HG02973 (cell line): ENCODE data around the gene MFGE8.
A peak's percentile ranks its signal among the peaks of the same experiment; 100 is the strongest.

Source experiments
- ATAC-seq: cut with Tn5 transposase; IDR thresholded peaks from one replicate; pipeline ENCODE4 v1.9.1; 2021; ENCODE audit warnings: moderate library complexity; ENCODE audit not compliant: unreplicated experiment

MFGE8 gene

DNA sequence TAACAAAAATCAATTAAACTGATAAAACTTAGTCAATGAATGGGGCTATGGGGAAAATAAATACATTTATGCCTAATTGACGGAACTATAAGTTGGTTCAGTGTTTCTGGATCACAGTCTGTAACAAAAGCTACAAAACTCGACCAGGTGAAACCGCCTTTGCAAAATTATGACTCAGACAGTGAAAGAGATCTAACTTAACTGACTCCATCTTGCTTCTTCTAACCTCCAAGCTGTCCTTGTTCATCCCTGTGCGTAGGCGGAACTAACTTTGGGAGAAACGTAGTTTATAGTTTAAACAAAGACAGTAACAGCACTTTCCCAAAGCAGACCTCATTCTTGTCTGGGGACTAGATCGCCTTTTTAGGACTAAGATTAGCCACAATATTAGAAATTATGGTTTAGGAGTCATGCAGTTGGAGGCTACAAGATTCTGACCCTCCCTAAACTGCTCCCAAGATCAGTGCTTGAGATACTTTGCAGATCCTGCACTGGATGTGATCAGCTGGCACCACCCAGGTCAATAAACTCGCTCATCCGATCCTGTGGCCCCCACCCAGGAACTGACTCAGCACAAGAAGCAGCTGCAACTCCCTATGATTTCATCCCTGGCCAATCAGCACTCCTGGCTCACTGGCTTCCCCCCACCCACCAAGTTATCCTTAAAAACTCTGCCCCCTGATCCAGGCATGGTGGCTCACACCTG, 7.2 kb upstream of the MFGE8 start:
- ATAC-seq, result no peak

- peak; percentile 85 for ATAC-seq
Observed at GRCh38 chr15:88918738-88919137, 5.6 kb upstream of the MFGE8 start.

GRCh38 chr15:88917760-88918159, 4.6 kb upstream of the MFGE8 start:
- ATAC-seq, result no peak

DNA sequence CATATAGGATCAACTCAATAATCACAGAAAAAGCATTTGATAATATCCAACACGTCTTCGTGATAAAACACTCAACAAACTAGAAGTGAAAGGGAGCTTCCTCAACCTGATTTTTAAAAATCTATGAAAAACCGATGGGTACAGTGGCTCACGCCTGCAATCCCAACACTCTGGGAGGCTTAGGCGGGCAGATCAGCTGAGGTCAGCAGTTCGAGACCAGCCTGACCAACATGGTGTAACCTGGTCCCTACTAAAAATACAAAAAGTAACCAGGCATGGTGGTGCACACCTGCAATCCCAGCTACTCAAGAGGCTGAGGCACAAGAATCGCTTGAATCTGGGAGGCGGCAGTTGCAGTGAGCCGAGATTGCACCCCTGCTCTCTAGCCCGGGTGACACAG, 2.2 kb upstream of the MFGE8 start:
- no peak for ATAC-seq

- ATAC-seq, result no peak
Observed at GRCh38 chr15:88913850-88914169, 631 bp upstream of the MFGE8 start.

GRCh38 chr15:88912500-88912921, 668 bp downstream of the MFGE8 start:
- ATAC-seq, result no peak

- no peak for ATAC-seq
Observed at GRCh38 chr15:88911766-88912118, 1.4 kb downstream of the MFGE8 start.

- no peak for ATAC-seq
Observed at GRCh38 chr15:88909956-88910831, 3.0 kb downstream of the MFGE8 start.

DNA sequence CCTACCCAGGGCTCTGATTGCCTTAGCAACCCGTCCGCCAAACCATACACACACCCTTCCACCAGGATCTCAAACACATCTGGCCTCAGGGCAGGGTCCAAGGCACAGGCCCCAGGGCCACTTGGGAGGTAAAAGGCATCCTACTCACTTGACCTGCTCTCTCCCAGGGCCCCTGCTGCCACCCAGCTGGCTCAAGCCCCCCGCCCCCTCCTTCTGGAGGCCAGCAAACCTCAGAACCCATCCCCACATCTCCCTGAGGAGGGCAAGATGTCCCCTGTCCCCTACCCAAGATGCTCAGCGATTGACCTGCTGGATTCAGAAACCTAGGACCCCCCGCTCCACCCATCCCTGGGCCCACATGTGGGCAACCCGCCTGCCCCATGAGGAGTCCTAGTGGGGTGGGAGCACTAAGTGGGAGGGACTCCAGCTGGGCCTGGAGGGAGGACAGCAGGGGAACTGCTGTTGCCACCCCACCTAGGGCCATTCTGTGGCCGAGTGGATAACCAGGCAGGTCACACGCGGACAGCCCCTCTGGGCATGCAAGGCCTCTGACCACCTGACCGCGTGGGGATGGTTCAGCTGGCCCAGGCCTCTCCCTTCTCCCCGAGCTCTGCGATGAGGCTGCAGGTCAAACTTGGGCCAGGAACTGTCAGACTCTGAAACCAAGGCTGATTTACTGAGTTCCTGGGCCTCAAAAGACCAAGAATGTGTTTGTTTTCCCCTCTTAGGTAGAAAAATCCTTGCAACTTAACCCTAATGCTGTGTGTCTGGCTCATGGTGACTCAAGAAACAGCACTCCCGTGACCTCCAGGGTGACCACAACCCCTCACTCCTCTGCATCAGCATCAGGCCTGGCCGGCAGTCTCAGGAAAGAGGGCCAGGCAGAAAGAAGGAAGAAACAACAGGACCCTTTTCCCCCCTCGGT, 4.2 kb downstream of the MFGE8 start:
- ATAC-seq, result no peak

DNA sequence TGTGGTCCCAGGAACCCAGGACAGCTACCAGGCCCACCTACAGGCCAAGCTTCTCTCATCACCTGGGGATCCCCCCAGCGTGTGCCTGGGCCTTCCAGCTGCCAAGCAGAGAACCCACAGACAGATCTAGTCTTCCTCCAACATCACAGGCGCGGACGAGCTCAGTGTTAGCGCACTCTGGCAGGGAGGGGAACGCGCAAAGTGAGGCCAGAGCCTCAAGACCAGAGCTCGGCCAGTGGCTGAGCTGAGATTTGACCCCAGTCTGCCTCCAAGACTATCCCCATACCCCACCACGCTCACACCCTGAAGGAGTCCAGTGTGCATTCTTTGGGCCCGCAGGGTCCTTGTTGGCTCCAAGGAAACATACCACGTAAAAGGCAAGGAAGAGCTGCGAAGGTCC, 5.1 kb downstream of the MFGE8 start:
- no peak for ATAC-seq

DNA sequence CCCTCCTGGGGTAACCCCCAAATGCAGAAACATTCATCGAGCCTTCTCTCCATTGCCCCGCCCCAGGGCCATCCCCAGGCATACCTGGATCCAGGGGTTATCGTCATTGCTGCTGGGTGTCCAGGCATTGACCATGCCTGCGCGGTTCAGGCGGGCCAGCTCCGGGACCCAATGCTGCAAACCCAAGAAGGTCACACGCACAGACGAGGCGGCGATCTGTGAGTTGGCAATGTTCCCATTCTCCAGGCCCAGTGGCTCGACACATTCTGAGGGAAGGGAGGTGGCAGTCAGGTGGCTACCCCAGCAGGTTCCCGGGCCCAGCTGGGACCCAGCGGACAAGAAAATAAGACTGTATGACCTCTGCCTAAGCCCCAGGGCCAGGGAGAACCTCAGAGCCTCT, 6.1 kb downstream of the MFGE8 start:
- no peak for ATAC-seq

DNA sequence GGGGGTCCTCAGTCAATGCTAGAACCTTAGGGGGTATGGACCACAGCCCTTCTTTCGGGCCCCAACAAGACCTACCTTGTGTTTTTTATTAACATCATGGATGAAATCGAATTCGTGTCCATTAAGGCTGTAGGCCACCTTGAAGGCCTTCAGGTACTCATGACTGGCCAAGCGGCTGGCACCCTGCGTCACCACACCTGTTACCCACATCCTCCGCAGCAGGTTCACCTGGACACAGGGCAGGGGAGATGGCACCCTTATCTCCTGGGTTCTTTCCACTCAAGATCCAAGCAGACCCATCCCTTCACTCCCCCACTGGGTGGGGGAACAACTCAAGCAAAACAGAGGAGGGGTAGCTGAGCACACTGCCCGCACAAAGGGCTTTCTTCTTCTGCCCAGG, 6.6 kb downstream of the MFGE8 start:
- ATAC-seq, result no peak

DNA sequence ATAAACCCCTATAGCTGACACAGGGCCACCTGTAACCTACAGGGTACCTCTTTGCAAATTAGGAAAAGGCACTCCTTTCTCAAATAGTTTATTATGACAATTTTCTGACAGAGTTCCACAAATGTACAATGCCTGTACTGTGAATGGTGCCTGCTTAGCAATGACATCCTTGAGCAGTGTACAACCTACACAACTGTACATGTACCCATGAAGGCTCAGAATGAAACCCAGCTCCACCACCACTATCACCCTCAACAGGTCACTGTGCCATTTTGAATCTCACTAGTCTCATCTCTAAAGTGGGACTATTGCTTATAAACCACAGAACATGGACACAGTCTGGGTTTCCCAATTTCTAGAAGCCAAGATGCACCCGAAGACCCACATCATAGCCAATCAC, 7.0 kb downstream of the MFGE8 start:
- ATAC-seq, result no peak

GRCh38 chr15:88905576-88905975, 7.6 kb downstream of the MFGE8 start:
- ATAC-seq, result no peak

GRCh38 chr15:88904624-88905327, 8.4 kb downstream of the MFGE8 start:
- ATAC-seq, result peak; percentile 66

DNA sequence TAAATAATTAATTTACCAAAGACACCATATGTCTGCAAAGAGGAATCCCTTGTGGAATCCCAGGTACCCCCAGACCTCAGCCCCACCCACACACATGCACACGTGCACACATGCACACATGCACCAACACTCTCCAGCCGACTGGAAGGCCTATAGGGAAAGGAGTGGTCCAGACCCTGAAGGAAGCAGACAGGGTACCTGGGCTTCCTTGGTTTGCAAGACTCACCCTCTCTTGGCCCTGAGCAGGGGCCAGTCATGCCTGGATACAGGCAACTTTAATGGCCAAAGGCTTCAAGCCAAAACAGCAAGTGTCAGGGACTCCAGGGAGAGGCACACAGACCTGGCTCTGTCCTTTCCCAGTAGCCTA, 8.9 kb downstream of the MFGE8 start:
- ATAC-seq, result no peak

DNA sequence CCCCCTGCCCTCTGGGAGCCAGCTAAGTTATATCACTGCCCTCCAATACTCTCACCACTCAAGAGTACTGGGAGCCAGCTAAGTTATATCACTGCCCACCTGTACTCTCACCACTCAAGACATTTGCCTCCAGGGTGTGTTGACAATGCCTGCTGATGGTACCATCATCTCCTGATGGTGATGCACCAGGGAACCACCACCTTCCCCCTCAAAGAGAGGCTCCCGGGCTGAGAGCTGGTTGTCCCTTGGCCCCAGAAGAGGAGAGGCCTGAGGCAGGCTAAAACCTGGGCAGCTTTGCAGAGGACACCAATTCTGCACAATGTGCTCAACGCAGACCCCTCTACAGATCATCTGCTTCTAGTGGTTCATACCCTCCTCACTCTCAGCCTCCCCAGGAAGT, 10.3 kb downstream of the MFGE8 start:
- ATAC-seq, result no peak

- ATAC-seq, result no peak
Observed at GRCh38 chr15:88902221-88902835, 10.9 kb downstream of the MFGE8 start.

- ATAC-seq, result no peak
Observed at GRCh38 chr15:88901508-88902220, 11.5 kb downstream of the MFGE8 start.

GRCh38 chr15:88900982-88901418, 12.2 kb downstream of the MFGE8 start:
- no peak for ATAC-seq
